Peyer's patch (tissue), 4 donors: Measurements from ENCODE around the gene STAMBP. TPM values are rescaled to one million over a fixed set of nuclear protein-coding genes. Genes with fewer than 3 reads are reported as not detected.
A peak's percentile ranks its signal among the peaks of the same experiment; 100 is the strongest.
"Not testable (repeated sequence)": the region's sequence is repeated elsewhere in the genome, so short reads cannot be mapped to it uniquely, and the experiment has no call there.

Experiments used
- DNase-seq, 3 donors: peaks; one replicate each; pipeline ENCODE4 v3.0.0-alpha.2; 2017 to 2019
- H3K27ac ChIP-seq, 4 donors: fragments of 200-600 bp; sonication (generic); one replicate each; pipeline ENCODE4 v1.5.1; 2016 to 2019
- H3K27me3 ChIP-seq, 2 donors: fragments of 200-600 bp; sonication (generic); one replicate each; pipeline ENCODE4 v1.5.1; 2019
- H3K36me3 ChIP-seq, 3 donors: fragments of 200-600 bp; sonication (generic); one replicate each; pipeline ENCODE4 v1.5.1; 2016 to 2019
- H3K4me1 ChIP-seq, 4 donors: fragments of 200-600 bp; sonication (generic); one replicate each; pipeline ENCODE4 v1.5.1; 2016 to 2019
- H3K4me3 ChIP-seq, 4 donors: fragments of 200-600 bp; sonication (generic); 1 replicate in 3 of 4; 2 replicates in 1 of 4; pipeline ENCODE4 v1.5.1; 2016 to 2019; ENCODE audit warnings: mild to moderate bottlenecking in 1 of 4
- H3K9me3 ChIP-seq, 4 donors: fragments of 200-600 bp; sonication (generic); one replicate each; pipeline ENCODE4 v1.5.1; 2016 to 2019; ENCODE audit warnings: mild to moderate bottlenecking in 1 of 4
- POLR2A ChIP-seq, 2 donors: fragments of 450-650 bp; IDR thresholded peaks; one replicate each; pipeline ENCODE4 v1.5.1; 2017; ENCODE audit warnings: antibody characterized with exemption in 2 of 2, mild to moderate bottlenecking in 2 of 2, moderate library complexity in 2 of 2
- total RNA-seq, 4 donors: library from RNA; depleted of rRNA; stranded (reverse); fragments of >200 nt; gene quantifications; one replicate each; pipeline ENCODE4 v1.1.0, GENCODE V29; 2016
- TF ChIP-seq, protein P1 (sequence below), 6 experiments: fragments of 450-650 bp in 4 of 6; fragments of 200-600 bp in 2 of 6; sonication (generic) in 1 of 6; IDR thresholded peaks; one replicate each; pipeline ENCODE4 v1.5.1; 2017 to 2019; ENCODE audit warnings: antibody characterized with exemption in 6 of 6, mild to moderate bottlenecking in 3 of 6, moderate library complexity in 1 of 6

STAMBP gene
- total RNA-seq, 4 donors from 2014 or later, result 25.4 to 61.9 (median 44.3) TPM

DNA sequence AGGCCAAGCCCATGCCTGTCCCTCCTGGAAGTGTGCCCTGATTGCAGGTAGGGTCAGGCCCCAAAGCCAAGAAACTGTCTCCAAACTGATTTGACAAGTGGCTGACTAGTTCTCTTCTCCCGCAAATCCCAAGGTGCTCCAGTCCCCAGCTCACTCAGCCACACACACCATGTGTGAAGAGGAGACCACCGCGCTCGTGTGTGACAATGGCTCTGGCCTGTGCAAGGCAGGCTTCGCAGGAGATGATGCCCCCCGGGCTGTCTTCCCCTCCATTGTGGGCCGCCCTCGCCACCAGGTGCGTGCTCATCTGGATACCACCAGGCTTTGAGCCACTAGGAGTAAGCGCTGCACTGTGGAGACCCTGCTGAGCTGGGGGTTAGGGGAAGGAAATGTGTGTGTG is 72.4 kb downstream of the STAMBP start:
- no peak overlapping the region for H3K4me3 ChIP-seq
- peaks cover 0 to 10% (median 0%) of the 10 kb centered on the region in 4 donors for H3K4me1 ChIP-seq
- H3K27me3 ChIP-seq, result no peaks in the 10 kb centered on the region
- H3K9me3 ChIP-seq, result no peaks in the 10 kb centered on the region
- DNase-seq, result no peak
- H3K27ac ChIP-seq, result no peak overlapping the region
- no peak for TF ChIP-seq POLR2A (IDR thresholded peaks at IDR 0.05)
- TF ChIP-seq, protein P1, sequence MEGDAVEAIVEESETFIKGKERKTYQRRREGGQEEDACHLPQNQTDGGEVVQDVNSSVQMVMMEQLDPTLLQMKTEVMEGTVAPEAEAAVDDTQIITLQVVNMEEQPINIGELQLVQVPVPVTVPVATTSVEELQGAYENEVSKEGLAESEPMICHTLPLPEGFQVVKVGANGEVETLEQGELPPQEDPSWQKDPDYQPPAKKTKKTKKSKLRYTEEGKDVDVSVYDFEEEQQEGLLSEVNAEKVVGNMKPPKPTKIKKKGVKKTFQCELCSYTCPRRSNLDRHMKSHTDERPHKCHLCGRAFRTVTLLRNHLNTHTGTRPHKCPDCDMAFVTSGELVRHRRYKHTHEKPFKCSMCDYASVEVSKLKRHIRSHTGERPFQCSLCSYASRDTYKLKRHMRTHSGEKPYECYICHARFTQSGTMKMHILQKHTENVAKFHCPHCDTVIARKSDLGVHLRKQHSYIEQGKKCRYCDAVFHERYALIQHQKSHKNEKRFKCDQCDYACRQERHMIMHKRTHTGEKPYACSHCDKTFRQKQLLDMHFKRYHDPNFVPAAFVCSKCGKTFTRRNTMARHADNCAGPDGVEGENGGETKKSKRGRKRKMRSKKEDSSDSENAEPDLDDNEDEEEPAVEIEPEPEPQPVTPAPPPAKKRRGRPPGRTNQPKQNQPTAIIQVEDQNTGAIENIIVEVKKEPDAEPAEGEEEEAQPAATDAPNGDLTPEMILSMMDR (IDR thresholded peaks at IDR 0.05), result no peak
- no peaks in the 10 kb centered on the region for H3K36me3 ChIP-seq

DNA sequence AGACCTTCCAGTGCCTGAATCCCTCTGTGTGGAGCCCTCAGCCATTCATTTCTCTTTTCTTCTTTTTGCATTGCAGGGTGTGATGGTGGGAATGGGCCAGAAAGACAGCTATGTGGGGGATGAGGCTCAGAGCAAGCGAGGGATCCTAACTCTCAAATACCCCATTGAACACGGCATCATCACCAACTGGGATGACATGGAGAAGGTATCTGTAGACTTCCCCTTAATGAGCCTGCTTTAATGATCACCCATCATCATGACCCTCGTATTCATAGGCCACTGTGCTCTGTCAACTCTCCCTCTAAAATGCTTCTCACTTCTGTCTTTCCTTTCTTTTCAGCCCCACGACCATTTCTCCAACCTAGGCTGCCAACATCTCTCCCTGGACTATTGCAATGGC is 73.5 kb downstream of the STAMBP start:
- Histone ChIP-seq H3K27me3 (no peaks in the 10 kb centered on the region), H3K27ac (no peak overlapping the region), H3K9me3 (no peaks in the 10 kb centered on the region), H3K4me3 (no peak overlapping the region), H3K4me1 (peaks cover 0 to under 1% (median 0%) of the 10 kb centered on the region in 4 donors), H3K36me3 (no peaks in the 10 kb centered on the region)
- TF ChIP-seq, protein P1 (IDR thresholded peaks at IDR 0.05), result no peak
- no peak for TF ChIP-seq POLR2A (IDR thresholded peaks at IDR 0.05)
- DNase-seq, result no peak

DNA sequence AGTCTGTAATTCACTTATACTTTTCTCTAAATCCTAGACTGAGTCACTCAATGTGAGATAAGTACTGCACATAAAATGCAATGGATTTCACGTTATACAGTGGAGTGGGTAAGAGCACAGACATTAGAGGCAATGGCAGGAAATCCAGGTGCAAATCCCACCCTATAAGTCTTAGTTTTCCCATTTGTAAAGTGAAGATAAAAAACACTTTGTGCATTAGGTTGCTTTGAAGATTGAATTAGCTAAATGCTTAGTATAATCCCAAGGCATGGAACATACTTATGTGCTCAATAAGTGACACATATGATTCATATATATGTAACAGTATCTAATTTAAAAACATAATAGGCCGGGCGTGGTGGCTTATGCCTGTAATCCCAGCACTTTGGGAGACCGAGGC is 74.6 kb downstream of the STAMBP start:
- no peak for TF ChIP-seq POLR2A (IDR thresholded peaks at IDR 0.05)
- TF ChIP-seq, protein P1 (IDR thresholded peaks at IDR 0.05), result no peak
- no peaks in the 10 kb centered on the region for H3K4me1 ChIP-seq
- DNase-seq, result no peak
- H3K9me3 ChIP-seq, result no peaks in the 10 kb centered on the region
- no peak overlapping the region for H3K27ac ChIP-seq
- H3K36me3 ChIP-seq, result no peaks in the 10 kb centered on the region
- H3K4me3 ChIP-seq, result no peak overlapping the region
- no peaks in the 10 kb centered on the region for H3K27me3 ChIP-seq

DNA sequence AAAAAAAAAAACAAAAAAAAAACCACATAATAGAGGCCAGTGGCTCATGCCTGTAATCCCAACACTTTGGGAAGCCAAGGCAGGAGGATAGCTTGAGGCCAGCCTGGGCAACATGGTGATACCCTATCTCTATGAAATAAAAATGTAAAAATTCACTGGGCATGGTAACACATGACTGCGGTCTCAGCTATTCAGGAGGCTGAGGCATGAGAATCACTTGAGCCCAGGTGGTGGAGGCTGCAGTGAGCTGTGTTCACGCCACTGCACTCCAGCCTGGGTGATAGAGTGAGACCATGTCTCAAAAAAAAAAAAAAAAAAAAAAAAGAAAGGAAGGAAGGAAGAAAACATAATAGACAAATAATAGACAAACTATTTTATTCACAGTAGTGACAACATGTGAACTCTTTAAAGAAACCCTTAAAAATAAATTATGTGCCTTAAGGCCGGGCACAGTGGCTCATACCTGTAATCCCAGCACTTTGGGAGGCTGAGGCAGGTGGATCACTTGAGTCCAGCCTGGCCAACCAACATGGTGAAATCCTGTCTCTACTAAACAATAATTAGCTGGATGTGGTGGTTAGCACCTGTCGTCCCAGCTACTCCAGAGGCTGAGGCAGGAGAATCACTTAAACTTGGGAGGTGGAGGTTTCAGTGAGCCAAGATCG is 75.3 kb downstream of the STAMBP start:
- H3K9me3 ChIP-seq, H3K36me3 ChIP-seq, H3K27ac ChIP-seq, H3K27me3 ChIP-seq, DNase-seq, H3K4me3 ChIP-seq, H3K4me1 ChIP-seq: not testable (repeated sequence)

DNA sequence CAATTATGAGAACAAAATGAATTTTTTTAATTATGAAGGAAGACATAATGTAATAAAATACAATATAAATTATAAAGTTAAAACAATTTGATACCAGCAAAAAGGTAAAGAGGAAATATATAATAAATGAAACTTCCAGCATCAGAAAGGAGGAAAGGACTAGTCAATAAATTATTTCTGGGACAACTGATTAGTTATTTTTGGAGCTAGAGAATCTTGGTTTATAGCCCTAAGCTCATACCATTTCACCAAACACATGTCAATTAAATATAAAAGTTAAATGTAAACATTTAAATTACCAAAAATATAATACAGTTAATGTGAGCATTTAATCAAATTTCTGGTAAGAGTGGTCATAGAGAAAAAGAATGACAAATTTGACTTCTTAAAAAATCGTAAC is 76.2 kb downstream of the STAMBP start:
- Histone ChIP-seq H3K36me3 (no peaks in the 10 kb centered on the region), H3K27ac (no peak overlapping the region), H3K9me3 (no peaks in the 10 kb centered on the region), H3K4me1 (no peaks in the 10 kb centered on the region), H3K27me3 (no peaks in the 10 kb centered on the region), H3K4me3 (no peak overlapping the region)
- TF ChIP-seq, protein P1 (IDR thresholded peaks at IDR 0.05), result no peak
- no peak for TF ChIP-seq POLR2A (IDR thresholded peaks at IDR 0.05)
- no peak for DNase-seq

DNA sequence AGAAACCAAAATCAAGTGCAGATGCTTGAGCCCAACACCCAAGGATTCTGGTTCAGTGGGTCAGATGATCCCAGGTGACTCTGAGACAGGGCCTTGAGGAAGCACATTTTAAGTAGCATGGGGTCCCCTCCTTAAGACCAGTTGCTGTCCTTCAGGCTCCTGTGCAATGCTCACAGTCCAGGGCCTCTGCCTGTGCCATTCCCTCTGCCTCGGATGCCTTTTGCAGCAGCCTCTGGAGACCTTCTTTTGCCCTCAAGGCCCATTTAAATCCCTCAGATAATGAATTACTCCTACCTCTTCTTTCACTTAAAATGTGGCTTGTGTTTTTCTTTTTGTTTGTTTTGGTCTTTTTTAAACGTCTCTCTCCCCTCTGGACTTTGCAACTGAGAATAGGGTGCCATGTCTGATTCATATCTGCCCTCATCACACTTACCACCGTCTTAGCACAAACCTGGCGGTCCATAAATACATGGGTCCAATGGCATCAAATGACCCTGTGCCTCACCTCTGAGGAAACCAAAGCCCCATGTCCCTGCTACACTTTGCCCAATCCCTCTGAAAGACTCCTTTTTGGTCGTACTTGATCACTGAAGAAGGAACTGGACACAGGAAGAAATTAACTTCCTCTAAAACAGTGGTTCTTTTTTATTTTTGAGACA is 78.2 kb downstream of the STAMBP start:
- H3K4me3 ChIP-seq, result no peak overlapping the region
- DNase-seq, result no peak
- no peaks in the 10 kb centered on the region for H3K9me3 ChIP-seq
- peak overlapping the region in 1 of 4 donors; percentile 40 for H3K27ac ChIP-seq
- no peaks in the 10 kb centered on the region for H3K36me3 ChIP-seq
- no peaks in the 10 kb centered on the region for H3K4me1 ChIP-seq
- TF ChIP-seq, protein P1 (IDR thresholded peaks at IDR 0.05), result no peak
- no peak for TF ChIP-seq POLR2A (IDR thresholded peaks at IDR 0.05)
- no peaks in the 10 kb centered on the region for H3K27me3 ChIP-seq
